ENCODE results near the gene LURAP1L. TPM values are rescaled to one million over a fixed set of nuclear protein-coding genes. Genes with fewer than 3 reads are reported as not detected.

Gene LURAP1L
- total RNA-seq, 1 donor from 2014 or later: 25.6 TPM

DNA sequence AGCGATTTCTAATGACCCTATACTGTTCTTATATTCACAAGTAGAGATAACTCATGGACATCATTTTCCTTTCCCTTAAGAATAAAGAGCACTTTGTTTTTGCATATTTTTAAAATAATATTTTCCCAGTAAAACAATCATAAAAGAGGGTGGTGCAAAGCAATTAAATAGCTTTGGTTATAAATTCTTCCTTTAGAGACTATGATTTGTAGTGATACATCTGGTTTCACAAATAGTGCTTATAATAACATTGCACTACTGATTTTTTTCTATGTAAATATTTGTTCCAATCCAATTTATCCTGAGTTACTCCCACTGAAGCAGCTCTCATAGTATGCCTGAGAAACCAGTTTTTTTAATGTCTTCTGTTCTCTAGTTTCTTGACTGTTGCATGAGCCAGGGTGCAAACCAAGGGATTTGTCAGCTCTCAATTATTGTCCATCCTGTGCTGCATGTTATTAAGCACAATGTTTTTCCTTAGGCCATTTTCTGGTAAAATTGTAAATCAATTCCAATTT, 74.7 kb downstream of the LURAP1L start:
- Mint-ChIP-seq H3K9me3 (ENCODE audit: unreplicated experiment) (no peaks in the 10 kb centered on the region), H3K36me3 (ENCODE audit: unreplicated experiment) (no peaks in the 10 kb centered on the region), H3K4me1 (ENCODE audit: low read depth, unreplicated experiment) (no peaks in the 10 kb centered on the region), H3K27me3 (ENCODE audit: unreplicated experiment) (no peaks in the 10 kb centered on the region), H3K4me3 (ENCODE audit: unreplicated experiment) (no peak overlapping the region), H3K27ac (ENCODE audit: unreplicated experiment) (no peak overlapping the region)
- TF ChIP-seq CTCF (IDR thresholded peaks at IDR 0.05; ENCODE audit: partially characterized antibody, unreplicated experiment): no peak
- no peak for DNase-seq

- no peak for TF ChIP-seq CTCF (IDR thresholded peaks at IDR 0.05; ENCODE audit: partially characterized antibody, unreplicated experiment)
- no peak overlapping the region for H3K27ac Mint-ChIP-seq (ENCODE audit: unreplicated experiment)
- no peaks in the 10 kb centered on the region for H3K4me1 Mint-ChIP-seq (ENCODE audit: low read depth, unreplicated experiment)
- H3K9me3 Mint-ChIP-seq (ENCODE audit: unreplicated experiment): no peaks in the 10 kb centered on the region
- DNase-seq: no peak
- no peaks in the 10 kb centered on the region for H3K36me3 Mint-ChIP-seq (ENCODE audit: unreplicated experiment)
- no peak overlapping the region for H3K4me3 Mint-ChIP-seq (ENCODE audit: unreplicated experiment)
- H3K27me3 Mint-ChIP-seq (ENCODE audit: unreplicated experiment): no peaks in the 10 kb centered on the region
Measured at GRCh38 chr9:12851341-12852090, 76.7 kb downstream of the LURAP1L start.

- no peak overlapping the region for H3K4me3 Mint-ChIP-seq (ENCODE audit: unreplicated experiment)
- no peaks in the 10 kb centered on the region for H3K4me1 Mint-ChIP-seq (ENCODE audit: low read depth, unreplicated experiment)
- no peak for DNase-seq
- no peaks in the 10 kb centered on the region for H3K36me3 Mint-ChIP-seq (ENCODE audit: unreplicated experiment)
- H3K9me3 Mint-ChIP-seq (ENCODE audit: unreplicated experiment): no peaks in the 10 kb centered on the region
- H3K27ac Mint-ChIP-seq (ENCODE audit: unreplicated experiment): no peak overlapping the region
- TF ChIP-seq CTCF (IDR thresholded peaks at IDR 0.05; ENCODE audit: partially characterized antibody, unreplicated experiment): no peak
- H3K27me3 Mint-ChIP-seq (ENCODE audit: unreplicated experiment): no peaks in the 10 kb centered on the region
Measured at GRCh38 chr9:12853051-12853450, 78.2 kb downstream of the LURAP1L start.

- H3K4me1 Mint-ChIP-seq (ENCODE audit: low read depth, unreplicated experiment): no peaks in the 10 kb centered on the region
- H3K4me3 Mint-ChIP-seq (ENCODE audit: unreplicated experiment): no peak overlapping the region
- DNase-seq: no peak
- no peaks in the 10 kb centered on the region for H3K9me3 Mint-ChIP-seq (ENCODE audit: unreplicated experiment)
- no peaks in the 10 kb centered on the region for H3K27me3 Mint-ChIP-seq (ENCODE audit: unreplicated experiment)
- H3K36me3 Mint-ChIP-seq (ENCODE audit: unreplicated experiment): no peaks in the 10 kb centered on the region
- no peak overlapping the region for H3K27ac Mint-ChIP-seq (ENCODE audit: unreplicated experiment)
- no peak for TF ChIP-seq CTCF (IDR thresholded peaks at IDR 0.05; ENCODE audit: partially characterized antibody, unreplicated experiment)
Measured at GRCh38 chr9:12854221-12854620, 79.4 kb downstream of the LURAP1L start.

GRCh38 chr9:12855066-12855465, 80.2 kb downstream of the LURAP1L start:
- Mint-ChIP-seq H3K27me3 (ENCODE audit: unreplicated experiment) (no peaks in the 10 kb centered on the region), H3K9me3 (ENCODE audit: unreplicated experiment) (no peaks in the 10 kb centered on the region), H3K27ac (ENCODE audit: unreplicated experiment) (no peak overlapping the region), H3K36me3 (ENCODE audit: unreplicated experiment) (no peaks in the 10 kb centered on the region), H3K4me1 (ENCODE audit: low read depth, unreplicated experiment) (peaks cover 3% of the 10 kb centered on the region), H3K4me3 (ENCODE audit: unreplicated experiment) (no peak overlapping the region)
- no peak for DNase-seq
- no peak for TF ChIP-seq CTCF (IDR thresholded peaks at IDR 0.05; ENCODE audit: partially characterized antibody, unreplicated experiment)

Data from glutamatergic neuron (in vitro differentiated cells).